Esophagus squamous epithelium (tissue), 4 donors: ENCODE data around the gene BRPF1.

ENCODE experiments used
- CTCF ChIP-seq, 6 experiments: fragments of 450-650 bp in 4 of 6; fragments of 200-600 bp in 2 of 6; sonication (generic) in 2 of 6; IDR thresholded peaks; one replicate each; pipeline ENCODE4 v1.5.1; 2016 to 2019; ENCODE audit warnings: antibody characterized with exemption in 6 of 6, mild to moderate bottlenecking in 4 of 6, moderate library complexity in 4 of 6
- POLR2A ChIP-seq, 4 donors: fragments of 450-650 bp; IDR thresholded peaks; one replicate each; pipeline ENCODE4 v1.6.1; 2017; ENCODE audit warnings: antibody characterized with exemption in 4 of 4, mild to moderate bottlenecking in 4 of 4, moderate library complexity in 3 of 4

GRCh38 chr3:9686703-9687102 lies 44.8 kb upstream of the BRPF1 start:
- TF ChIP-seq CTCF (IDR thresholded peaks at IDR 0.05), result no peak
- no peak for TF ChIP-seq POLR2A (IDR thresholded peaks at IDR 0.05)
